Endometrial microvascular endothelial cells (primary cell): ENCODE results near the gene CBR3. TPM values are rescaled to one million over a fixed set of nuclear protein-coding genes. Genes with fewer than 3 reads are reported as not detected.

Experiments used
- in situ Hi-C: cut with HindIII; loops from 2 replicates; pipeline ENCODE4 v1.10.0; 2017; ENCODE audit warnings: low sequenced_read_pairs, low pct_unique_long_range_greater_than_20kb; ENCODE audit errors: inconsistent ontology term
- total RNA-seq: library from RNA; depleted of rRNA; stranded (reverse); fragments of >200 nt; gene quantifications from one replicate; pipeline ENCODE4 v1.2.3, GENCODE V29; 2015; ENCODE audit errors: inconsistent ontology term

The CBR3 gene
- total RNA-seq, 1 donor from 2014 or later: 17.3 TPM

GRCh38 chr21:36145259-36145658 lies 10.4 kb downstream of the CBR3 start:
- in situ Hi-C loops: no loop called here

GRCh38 chr21:36147911-36148310 lies 13.0 kb downstream of the CBR3 start:
- in situ Hi-C loops: no loop called here

- in situ Hi-C loops: no loop called here
Observed at GRCh38 chr21:36148886-36149285, 14.0 kb downstream of the CBR3 start.

- in situ Hi-C loops: no loop called here
Observed at GRCh38 chr21:36149788-36150711, 15.2 kb downstream of the CBR3 start.

- in situ Hi-C loops: no loop called here
Observed at GRCh38 chr21:36155603-36156338, 20.9 kb downstream of the CBR3 start.

- in situ Hi-C loops: no loop called here
Observed at GRCh38 chr21:36156339-36156814, 21.5 kb downstream of the CBR3 start.

- in situ Hi-C loops: no loop called here
Observed at GRCh38 chr21:36156815-36157670, 22.2 kb downstream of the CBR3 start, which contains the start of gene DOP1B. DOP1B (plus strand) TSS chr21:36156824; CDS start chr21:36164734, 7,910 bp downstream.

GRCh38 chr21:36159356-36159921 lies 24.6 kb downstream of the CBR3 start:
- in situ Hi-C loops: no loop called here

GRCh38 chr21:36160850-36161178 lies 25.9 kb downstream of the CBR3 start:
- in situ Hi-C loops: no loop called here

GRCh38 chr21:36162631-36163030 lies 27.8 kb downstream of the CBR3 start:
- in situ Hi-C loops: no loop called here

- in situ Hi-C loops: no loop called here
Observed at GRCh38 chr21:36163750-36164741, 29.2 kb downstream of the CBR3 start.

- in situ Hi-C loops: no loop called here
Observed at GRCh38 chr21:36165356-36165755, 30.5 kb downstream of the CBR3 start.

- in situ Hi-C loops: no loop called here
Observed at GRCh38 chr21:36166705-36167104, 31.8 kb downstream of the CBR3 start.

GRCh38 chr21:36167541-36167940 lies 32.7 kb downstream of the CBR3 start:
- in situ Hi-C loops: no loop called here

GRCh38 chr21:36169470-36170128 lies 34.7 kb downstream of the CBR3 start:
- in situ Hi-C loops: no loop called here

GRCh38 chr21:36170823-36171222 lies 35.9 kb downstream of the CBR3 start:
- in situ Hi-C loops: no loop called here

- in situ Hi-C loops: no loop called here
Observed at GRCh38 chr21:36171336-36171735, 36.5 kb downstream of the CBR3 start.
